GM18858 (cell line): Measurements from ENCODE around the gene SLC22A12.
"Not testable (repeated sequence)": the region's sequence is repeated elsewhere in the genome, so short reads cannot be mapped to it uniquely, and the experiment has no call there.

Experiments used
- ATAC-seq: cut with Tn5 transposase; IDR thresholded peaks from one replicate; pipeline ENCODE4 v1.9.1; 2021; ENCODE audit not compliant: unreplicated experiment

SLC22A12 gene

DNA sequence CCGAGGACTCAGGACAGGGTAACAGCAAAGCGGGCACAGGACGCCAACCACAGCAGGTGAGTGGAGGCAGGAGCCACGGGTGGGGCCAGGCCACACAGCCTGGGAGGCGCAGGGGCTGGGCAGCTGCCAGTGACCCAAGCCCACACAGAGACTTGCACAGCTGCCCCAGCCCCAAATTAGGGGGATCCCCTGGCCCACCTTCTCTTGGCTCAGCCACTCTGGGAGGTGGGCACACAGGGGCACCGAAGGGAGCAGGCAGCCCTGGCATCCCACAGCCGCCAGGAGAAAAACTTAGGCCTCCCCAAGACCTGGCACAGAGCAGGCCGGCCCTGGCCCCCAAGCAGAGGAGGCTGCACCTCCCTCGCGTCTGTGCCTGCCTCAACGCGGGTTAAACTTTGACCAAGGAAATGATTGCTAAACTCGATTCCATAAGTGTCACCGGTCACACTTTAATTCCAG, at the start of gene SLC22A12:
Gene SLC22A12, plus strand, starts transcription at position 458 of the 459 bp plus-strand sequence. CDS start 337 bp downstream, outside the sequence.
- ATAC-seq = no peak

DNA sequence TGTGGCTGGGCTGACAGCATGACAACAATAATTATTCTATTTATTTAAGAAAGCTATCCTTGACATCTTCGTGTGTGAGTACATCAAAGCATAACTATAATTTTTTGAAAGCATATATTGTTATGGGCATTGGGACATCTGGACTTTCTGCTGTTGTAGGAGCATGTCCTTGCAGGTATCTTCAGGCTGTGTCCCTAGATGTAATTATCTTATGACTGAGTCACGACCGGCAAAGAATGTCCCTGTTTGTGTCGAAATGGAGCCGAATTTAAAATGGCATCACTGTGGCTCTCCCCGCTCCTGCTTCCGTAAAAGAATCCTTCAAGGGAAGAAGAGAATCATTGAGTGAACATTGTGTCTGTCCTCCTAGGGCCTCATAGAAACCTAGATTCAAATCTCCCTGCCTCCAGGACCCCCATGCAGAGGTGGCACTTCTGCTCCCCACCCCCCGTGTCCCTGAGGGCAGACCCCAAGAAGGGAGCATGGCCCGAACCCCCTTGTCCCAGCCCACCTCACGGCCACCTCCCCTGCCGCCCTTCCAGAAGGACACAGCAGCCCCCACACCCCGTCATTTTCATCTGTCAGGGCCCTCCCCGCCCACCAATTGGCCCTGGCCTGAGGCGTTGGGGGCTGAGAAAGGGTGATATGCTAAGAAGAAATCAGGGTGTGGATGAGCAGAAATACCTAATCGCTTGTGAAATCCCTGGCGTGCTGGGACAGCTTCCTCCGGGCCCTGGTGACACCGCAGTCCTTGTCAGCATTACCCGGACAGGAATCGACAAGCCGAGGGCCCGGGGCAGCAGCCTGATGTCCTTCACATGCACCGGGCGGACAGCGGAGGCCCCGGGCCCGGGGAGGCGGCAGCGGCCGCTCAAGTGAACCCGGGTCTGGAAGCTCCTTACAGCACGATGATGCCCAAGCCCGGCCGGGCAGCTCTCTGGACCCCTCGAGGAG, 48.6 kb upstream of the SLC22A12 start:
- ATAC-seq = no peak

DNA sequence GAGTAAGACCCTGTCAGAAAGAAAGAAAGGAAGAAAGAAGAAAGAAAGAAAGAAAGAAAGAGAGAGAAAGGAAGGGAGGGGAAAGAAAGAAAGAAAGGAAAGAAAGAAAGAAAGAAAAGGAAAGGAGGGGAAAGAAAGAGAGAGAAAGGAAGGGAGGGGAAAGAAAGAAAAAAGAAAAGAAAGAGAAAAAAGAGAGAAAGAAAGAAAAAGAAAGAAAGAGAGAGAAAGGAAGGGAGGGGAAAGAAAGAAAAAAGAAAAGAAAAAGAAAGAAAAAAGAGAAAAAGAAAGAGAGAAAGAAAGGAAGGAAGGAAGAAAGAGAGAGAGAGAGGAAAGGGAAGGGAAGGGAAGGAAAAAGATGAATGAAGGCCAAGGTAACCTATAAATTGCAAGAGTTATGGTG, 47.2 kb upstream of the SLC22A12 start:
- no peak for ATAC-seq

DNA sequence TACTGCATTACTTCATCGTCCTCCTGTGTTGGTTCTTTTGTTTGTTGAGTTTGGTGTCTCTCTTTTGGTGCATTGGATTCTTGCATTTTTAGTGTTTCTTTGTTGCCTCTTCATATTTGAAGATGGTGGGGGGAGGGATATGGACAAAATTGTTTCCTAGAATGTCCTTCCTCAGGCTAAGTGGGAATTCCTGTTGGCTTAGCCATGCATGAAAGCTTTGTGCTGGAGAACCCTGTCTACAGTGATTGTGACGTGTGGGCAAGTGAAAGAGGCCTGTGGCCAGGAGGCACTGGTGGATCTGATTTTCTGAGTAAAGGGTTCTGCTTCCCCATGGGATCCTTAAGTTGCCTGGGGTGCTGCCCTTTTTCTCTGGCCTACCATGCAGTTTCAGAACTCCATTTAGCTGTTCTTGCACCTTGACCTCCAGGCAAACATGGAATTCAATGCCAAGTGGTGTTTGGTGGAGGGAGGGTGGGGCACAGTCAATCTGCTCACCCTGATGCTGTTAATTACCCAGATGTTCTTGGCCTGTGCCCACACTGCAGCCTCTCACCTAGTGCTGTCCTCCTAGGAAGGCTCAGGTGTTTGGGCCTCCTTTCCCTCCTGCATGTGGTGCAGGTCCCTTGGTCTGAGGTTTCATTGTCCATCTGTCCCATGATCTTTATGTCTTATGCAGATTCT, 46.3 kb upstream of the SLC22A12 start:
- ATAC-seq = no peak

DNA sequence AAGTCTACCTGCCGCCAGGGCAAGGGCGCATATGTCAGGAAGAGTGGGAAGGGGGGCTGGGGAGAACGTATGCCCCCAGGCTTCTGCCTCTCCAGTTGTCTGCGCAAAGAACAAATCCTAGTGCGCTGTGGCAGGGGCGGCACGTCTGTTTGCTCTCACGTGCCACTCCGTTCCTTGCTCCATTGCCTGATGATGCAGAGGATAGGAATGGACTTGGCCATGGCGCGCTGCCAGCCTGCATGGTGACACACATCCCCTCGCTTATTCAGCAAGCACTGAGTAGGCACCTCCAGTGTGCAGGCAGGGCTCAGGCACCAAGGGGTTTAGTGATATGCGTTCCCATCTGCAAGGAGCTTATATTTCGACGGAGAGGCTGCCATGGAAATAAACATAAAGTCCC, 45.4 kb upstream of the SLC22A12 start:
- ATAC-seq = no peak

DNA sequence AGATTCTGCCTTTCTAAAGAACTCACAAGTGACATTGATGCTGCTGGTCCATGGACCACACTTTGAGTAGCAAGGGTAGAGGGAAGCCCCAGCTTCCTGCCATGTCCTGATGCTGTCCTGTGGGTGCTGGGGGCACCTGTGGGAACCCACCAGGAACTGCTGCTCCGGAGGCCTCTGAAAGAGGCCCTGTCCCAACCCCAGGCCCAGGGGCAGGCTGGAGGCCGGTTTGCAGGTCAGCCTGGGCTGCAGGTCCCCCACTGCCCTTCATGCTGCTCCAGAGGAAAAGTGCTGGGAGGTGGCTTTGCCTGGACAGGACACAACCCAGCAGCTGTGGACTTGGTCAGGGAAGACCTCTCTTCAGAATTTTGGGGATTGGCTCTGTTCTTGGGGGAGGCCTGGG, 44.8 kb upstream of the SLC22A12 start:
- ATAC-seq = no peak

DNA sequence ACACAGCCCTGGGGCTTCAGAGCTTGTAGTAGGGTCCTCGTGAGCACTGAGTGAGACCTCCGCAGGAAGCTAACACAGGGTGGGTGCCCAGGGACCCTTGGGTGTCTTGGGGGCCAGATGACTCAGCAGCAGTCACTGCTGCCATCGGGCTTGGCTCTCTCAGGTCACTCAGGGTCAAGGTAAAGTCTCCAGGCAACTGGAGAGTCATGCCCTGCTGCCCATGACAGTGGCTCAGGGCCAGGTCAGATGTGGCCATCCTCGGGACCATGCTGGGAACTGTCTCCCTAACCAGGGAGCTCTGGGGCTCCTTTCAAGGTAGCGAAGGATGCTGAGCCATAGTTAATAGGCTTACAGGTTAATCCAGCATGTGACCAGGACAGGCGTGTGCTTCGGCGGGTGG, 44.4 kb upstream of the SLC22A12 start:
- ATAC-seq = no peak

DNA sequence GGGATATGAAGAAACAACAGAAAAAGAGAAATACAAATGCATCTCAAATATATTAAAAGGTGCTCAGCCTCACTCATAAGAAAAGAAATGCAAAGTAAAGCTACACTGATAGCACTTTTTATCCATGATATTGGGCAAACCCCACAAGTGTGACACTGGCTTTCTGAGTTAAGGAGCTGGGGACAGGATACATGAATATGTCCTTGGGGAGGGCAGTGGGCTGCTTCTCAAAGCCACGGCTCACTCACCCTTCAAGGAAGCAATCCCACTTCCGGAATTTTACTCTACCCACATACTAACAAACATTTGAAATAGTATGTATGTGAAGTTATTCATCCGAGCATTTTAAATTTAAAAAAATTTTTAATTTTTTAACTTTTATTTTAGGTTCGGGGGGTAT, 41.1 kb upstream of the SLC22A12 start:
- ATAC-seq = no peak

DNA sequence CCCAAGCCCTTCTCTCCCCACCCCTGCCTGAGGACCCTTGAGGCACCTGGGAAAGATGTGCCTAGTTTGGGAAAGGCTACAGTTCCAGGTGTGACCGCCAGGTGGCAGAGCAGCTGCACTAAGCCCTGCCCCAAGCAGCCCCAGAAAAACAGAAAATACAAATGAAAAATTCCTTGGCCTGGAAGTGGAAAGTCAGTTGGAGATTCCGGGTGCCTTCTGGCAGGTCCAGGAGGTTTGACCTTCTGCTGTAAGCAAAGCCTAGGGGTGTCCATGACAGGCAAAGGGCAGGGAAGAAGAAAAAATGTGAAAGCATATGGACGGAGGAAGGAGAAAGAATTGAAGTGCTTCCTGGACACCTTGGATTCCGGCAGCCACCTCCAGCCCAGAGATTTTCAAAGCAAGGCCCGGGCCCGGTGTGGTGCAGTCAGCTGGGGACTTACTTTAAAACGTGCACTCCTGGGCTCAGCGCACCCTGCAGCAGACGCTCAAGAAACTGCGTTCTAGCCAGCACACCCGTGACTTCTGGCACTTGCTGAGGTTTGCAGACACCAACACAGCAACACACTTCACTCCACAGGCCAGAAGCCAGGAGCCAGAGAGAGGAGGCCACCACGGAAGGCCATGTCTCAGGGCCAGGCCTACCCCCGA, 37.3 kb upstream of the SLC22A12 start:
- no peak for ATAC-seq

DNA sequence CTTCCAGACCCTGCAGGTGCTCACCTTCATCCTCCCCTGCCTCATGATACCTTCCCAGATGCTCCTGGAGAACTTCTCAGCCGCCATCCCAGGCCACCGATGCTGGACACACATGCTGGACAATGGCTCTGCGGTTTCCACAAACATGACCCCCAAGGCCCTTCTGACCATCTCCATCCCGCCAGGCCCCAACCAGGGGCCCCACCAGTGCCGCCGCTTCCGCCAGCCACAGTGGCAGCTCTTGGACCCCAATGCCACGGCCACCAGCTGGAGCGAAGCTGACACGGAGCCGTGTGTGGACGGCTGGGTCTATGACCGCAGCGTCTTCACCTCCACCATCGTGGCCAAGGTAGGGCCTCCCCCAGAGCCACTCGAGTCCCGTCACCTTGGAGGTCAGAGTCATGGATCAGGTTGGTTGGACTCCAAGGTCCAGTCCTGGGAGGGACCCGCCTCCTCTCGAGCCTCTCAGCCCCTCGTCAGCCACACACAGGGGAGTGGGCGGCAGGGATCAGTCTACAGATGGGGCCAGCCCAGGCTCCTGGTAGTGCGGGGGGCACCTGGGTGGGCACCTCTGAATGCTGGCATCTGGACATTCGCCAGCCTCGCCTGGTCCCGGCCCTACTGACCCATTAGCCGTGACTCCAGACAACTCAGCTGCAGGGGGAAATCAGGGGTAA, 34.8 kb upstream of the SLC22A12 start:
- ATAC-seq = no peak

DNA sequence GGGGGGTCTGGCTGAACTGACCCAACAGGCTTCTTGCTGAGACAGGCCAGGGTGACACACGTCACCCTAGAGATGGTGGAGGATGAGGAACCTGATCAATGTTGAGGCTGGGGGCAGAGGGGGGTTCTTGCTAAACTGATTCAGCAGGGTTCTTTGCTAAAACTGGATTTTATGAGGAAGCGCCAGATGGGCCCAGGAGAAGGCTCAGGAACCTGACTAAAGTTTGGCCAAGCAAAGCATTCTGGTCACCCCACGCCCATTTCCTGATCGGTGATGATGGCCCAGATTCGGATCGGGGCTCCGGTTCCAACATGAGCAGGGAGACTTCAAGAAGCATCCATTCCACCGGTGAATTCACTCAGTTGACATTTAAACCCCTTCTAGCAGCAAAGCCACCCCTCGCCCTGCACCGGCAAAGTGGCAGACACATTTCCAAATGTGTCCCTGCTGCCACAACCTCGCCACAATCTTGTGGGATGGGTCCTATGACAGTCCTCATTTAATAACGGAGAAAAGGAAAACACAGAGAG, 34.2 kb upstream of the SLC22A12 start:
- ATAC-seq = no peak

DNA sequence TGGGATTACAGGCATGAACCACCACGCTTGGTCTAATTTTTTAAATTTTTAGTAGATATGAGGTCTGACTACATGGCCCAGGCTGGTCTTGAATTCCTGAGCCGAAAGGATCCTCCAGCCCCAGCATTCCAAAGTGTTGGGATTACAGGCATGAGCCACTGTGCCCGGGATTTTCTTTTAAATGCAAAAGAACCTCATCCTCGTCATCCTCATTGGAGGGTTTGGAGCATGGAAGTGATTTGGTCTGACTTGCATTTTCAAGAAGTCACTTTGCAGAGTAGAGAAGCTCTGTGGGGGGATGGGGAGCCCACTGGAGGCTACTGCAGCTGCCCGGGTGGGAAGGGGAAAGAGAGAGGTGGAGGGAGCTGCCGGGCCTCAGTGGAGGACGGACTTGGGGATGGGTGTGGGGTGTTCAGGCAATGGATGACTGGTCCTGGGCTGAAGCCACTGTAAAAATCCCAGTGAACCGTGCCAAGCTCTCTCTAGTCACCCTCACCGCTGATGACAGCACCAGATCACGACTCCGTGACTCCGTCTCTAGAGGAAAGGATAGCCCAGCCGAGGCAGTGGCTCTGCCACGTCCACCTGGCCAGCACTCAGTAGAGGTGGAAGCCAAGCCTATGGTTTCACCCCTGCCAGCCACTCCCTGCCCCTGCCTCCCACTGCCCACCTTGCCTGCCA, 32.8 kb upstream of the SLC22A12 start:
- no peak for ATAC-seq

DNA sequence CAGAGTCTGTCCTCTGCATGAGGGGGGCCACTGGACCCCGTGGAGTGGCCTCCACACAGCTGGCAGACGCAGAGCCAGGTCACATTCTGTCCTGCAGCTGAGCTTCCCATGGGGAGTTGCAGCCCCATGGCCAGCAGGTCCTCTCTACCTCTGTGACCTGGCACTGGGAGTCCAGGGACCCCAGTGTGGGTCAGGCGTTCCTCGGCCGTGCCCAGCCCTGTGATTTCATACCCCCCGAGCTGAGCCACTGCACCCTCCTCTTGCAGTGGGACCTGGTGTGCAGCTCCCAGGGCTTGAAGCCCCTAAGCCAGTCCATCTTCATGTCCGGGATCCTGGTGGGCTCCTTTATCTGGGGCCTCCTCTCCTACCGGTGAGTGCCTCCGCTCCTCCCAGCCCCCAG, 32.2 kb upstream of the SLC22A12 start:
- no peak for ATAC-seq

DNA sequence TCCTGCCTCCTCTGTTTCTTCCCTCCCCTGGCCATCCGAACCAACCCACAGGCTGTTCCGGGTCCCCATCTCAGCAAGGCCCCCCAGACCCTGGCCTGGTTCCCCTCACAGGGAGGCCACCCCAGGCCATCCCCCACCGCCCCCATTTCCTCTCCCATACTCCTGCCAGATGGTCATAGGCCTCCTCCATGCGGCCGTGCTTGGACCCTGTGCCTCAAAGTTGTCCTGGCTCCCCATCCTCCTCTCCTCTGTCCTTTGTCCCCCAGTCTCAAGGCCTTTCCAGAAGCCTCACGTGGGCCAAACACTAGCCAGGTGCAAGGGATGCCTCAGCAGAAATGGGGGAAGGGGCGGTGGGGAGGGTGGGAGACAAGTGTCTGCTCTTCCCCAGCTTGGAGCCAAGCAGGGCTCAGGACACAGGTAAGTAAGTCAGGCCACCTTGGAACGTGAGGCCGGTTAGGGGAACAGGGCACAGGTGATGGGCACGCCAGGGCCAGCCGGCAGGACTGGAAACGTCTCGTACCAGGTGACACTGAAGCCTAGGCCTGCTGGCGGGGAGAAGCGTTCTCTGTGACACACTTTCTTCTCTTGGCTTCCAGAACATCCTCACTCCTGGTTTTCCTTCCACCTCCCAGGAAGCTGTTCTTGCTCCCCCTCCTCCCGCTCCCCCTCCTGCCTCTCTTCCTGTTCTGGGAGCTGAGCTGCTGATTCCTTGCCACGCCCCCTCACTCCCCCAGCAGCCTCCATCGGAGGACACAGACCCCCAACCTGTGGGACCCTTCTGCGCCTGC, 31.5 kb upstream of the SLC22A12 start:
- ATAC-seq = no peak

DNA sequence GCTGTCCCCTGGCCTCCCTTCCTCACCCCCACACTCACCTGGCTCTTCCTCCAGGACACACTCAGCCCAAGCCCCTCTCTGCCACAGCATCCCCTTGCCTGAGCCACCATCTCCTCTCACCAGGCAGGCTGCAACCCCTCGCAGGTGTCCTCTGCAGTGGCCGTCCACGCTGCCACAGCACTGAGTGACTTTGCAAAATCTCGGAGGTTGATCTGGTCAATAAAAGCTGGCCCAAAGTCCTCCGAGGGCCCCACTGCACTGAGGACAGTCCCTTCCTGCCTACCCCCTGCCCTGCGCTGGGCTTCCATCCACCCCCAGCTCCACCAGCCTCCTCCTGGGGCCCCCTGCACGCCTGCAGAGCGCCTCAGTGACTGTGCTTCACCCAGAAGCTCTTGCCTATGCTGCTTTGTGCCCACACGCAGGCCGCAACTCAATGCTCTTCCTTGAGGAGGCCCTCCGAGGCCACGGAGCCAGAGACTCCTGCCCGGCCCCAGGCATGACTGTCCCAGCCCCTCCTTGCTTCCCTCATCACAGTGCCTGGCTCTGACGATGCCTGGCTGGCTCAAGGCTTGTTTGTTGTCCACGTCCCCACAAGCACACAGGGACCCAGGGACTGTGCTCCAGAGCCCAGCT, 30.8 kb upstream of the SLC22A12 start:
- ATAC-seq = no peak

DNA sequence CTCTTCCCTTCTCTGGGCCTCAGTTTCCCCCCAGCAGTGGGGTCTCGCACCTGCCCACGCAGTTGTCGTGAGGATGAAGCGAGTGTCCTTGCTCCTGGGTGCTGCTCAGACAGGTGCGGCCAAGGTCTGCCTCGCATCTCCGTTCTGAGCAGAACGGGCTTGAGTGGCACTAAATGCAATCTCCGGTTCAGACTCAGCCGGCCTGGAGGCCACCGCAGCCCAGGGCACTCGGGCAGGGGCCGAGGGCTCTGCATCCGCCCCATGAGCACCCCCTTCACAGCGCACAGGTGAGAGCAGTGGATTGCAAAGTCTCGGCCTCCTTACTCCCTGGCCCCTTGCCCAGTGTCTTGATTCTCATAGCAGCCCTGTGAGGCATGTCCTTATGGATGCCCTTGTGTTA, 30.1 kb upstream of the SLC22A12 start:
- no peak for ATAC-seq

DNA sequence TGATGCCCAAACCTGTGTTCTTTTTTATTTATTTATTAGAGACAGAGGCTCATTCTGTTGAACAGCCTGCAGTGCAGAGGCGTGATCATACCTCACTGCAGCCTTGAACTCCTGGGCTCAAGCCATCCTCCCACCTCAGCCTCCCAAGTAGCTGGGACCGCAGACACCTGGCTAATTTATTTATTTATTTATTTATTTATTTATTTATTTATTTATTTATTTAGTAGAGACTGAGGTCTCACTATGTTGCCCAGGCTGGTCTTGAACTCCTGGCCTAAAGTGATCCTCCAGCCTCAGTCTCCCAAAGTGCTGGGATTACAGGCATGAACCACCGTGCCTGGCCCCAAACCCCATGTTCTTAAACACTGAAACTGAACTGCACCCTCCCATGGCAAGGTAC, 29.6 kb upstream of the SLC22A12 start:
- ATAC-seq = not testable (repeated sequence)

DNA sequence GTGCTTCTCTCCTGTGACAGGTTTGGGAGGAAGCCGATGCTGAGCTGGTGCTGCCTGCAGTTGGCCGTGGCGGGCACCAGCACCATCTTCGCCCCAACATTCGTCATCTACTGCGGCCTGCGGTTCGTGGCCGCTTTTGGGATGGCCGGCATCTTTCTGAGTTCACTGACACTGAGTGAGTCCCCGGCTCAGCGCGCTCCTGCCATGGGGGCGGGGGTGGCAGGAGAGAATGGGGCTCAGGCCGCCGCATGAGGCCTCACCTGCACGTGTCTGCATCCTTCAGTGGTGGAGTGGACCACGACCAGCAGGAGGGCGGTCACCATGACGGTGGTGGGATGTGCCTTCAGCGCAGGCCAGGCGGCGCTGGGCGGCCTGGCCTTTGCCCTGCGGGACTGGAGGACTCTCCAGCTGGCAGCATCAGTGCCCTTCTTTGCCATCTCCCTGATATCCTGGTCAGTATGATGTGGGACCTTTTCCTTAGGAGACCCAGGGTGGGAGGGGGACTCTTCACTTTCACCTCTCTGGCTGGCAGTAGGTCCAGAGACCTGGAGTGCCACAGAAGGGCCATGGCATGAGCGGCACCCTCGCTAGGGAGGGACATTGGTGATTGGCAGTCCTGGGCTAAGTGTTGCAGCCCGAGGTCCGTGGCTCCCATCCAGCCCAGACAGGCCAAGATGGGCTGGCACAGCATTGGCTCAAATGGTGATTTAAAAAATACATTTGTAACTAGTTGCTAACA, 28.9 kb upstream of the SLC22A12 start:
- ATAC-seq = no peak
